Skeletal muscle tissue (tissue), 4 donors: ENCODE measurements around the gene HBQ1. TPM values are rescaled to one million over a fixed set of nuclear protein-coding genes. Genes with fewer than 3 reads are reported as not detected.
"Not testable (repeated sequence)": the region's sequence is repeated elsewhere in the genome, so short reads cannot be mapped to it uniquely, and the experiment has no call there.

Source experiments
- H3K27ac ChIP-seq: one replicate; pipeline ENCODE4 v1.7.0; 2013; ENCODE audit warnings: mild to moderate bottlenecking, low read depth, low read length, inconsistent platforms
- H3K27me3 ChIP-seq, 3 donors: one replicate each; pipeline ENCODE4 v1.7.0; 2013; ENCODE audit warnings: low read length in 3 of 3; ENCODE audit not compliant: control insufficient read depth in 3 of 3, insufficient read depth in 3 of 3
- H3K36me3 ChIP-seq, 3 donors: one replicate each; pipeline ENCODE4 v1.7.0; 2013; ENCODE audit warnings: low read length in 3 of 3; ENCODE audit not compliant: control insufficient read depth in 3 of 3, insufficient read depth in 3 of 3
- H3K4me1 ChIP-seq, 3 donors: one replicate each; pipeline ENCODE4 v1.7.0; 2013; ENCODE audit warnings: low read length in 3 of 3, mild to moderate bottlenecking in 3 of 3; ENCODE audit not compliant: control insufficient read depth in 3 of 3, insufficient read depth in 3 of 3
- H3K4me3 ChIP-seq, 3 donors: one replicate each; pipeline ENCODE4 v1.7.0; 2013; ENCODE audit warnings: low read length in 3 of 3
- H3K9ac ChIP-seq, 3 donors: one replicate each; pipeline ENCODE4 v1.7.0; 2013; ENCODE audit warnings: low read length in 3 of 3, mild to moderate bottlenecking in 3 of 3, moderate library complexity in 2 of 3, low read depth in 1 of 3
- H3K9me3 ChIP-seq, 3 donors: one replicate each; pipeline ENCODE4 v1.7.0; 2013; ENCODE audit warnings: low read length in 3 of 3; ENCODE audit not compliant: control insufficient read depth in 3 of 3
- total RNA-seq: library from RNA; depleted of rRNA; stranded (reverse); fragments of >200 nt; gene quantifications from one replicate; pipeline ENCODE4 v1.2.3, GENCODE V29; 2014
- donor health status: Osteomylitis.

The HBQ1 gene
- total RNA-seq, 1 donor from 2014 or later, result 14.1 TPM

GRCh38 chr16:166375-167121 lies 13.7 kb upstream of the HBQ1 start:
- Histone ChIP-seq H3K27me3 (peaks cover 51 to 60% (median 59%) of the 10 kb centered on the region in 3 donors), H3K9ac (no peak overlapping the region), H3K4me3 (no peak overlapping the region), H3K9me3 (no peaks in the 10 kb centered on the region), H3K27ac (no peak overlapping the region), H3K4me1 (peaks cover 16 to 23% (median 21%) of the 10 kb centered on the region in 3 donors), H3K36me3 (no peaks in the 10 kb centered on the region)

GRCh38 chr16:167122-167690 lies 13.1 kb upstream of the HBQ1 start:
- no peaks in the 10 kb centered on the region for H3K36me3 ChIP-seq
- no peak overlapping the region for H3K4me3 ChIP-seq
- H3K9ac ChIP-seq, result no peak overlapping the region
- H3K4me1 ChIP-seq, result peaks cover 16 to 23% (median 21%) of the 10 kb centered on the region in 3 donors
- no peaks in the 10 kb centered on the region for H3K9me3 ChIP-seq
- H3K27me3 ChIP-seq, result peaks cover 55 to 63% (median 61%) of the 10 kb centered on the region in 3 donors
- no peak overlapping the region for H3K27ac ChIP-seq

- H3K27ac ChIP-seq, result no peak overlapping the region
- H3K9ac ChIP-seq, result no peak overlapping the region
- H3K9me3 ChIP-seq, result no peaks in the 10 kb centered on the region
- peaks cover 16 to 23% (median 21%) of the 10 kb centered on the region in 3 donors for H3K4me1 ChIP-seq
- H3K4me3 ChIP-seq, result no peak overlapping the region
- H3K36me3 ChIP-seq, result no peaks in the 10 kb centered on the region
- peaks cover 55 to 66% (median 61%) of the 10 kb centered on the region in 3 donors for H3K27me3 ChIP-seq
Observed at GRCh38 chr16:168424-168823, 11.8 kb upstream of the HBQ1 start.

- Histone ChIP-seq H3K36me3 (no peaks in the 10 kb centered on the region), H3K27ac (no peak overlapping the region), H3K27me3 (peaks cover 55 to 68% (median 61%) of the 10 kb centered on the region in 3 donors), H3K4me3 (no peak overlapping the region), H3K4me1 (peaks cover 16 to 23% (median 21%) of the 10 kb centered on the region in 3 donors), H3K9ac (no peak overlapping the region), H3K9me3 (no peaks in the 10 kb centered on the region)
Observed at GRCh38 chr16:169014-169413, 11.2 kb upstream of the HBQ1 start.

- H3K4me3 ChIP-seq, H3K36me3 ChIP-seq, H3K9me3 ChIP-seq, H3K27ac ChIP-seq, H3K9ac ChIP-seq: not testable (repeated sequence)
- peaks cover 61 to 74% (median 61%) of the 10 kb centered on the region in 3 donors for H3K27me3 ChIP-seq
- peaks cover 14 to 21% (median 20%) of the 10 kb centered on the region in 3 donors for H3K4me1 ChIP-seq
Observed at GRCh38 chr16:170088-170507, 10.2 kb upstream of the HBQ1 start.

GRCh38 chr16:170788-171187 lies 9.5 kb upstream of the HBQ1 start:
- no peaks in the 10 kb centered on the region for H3K9me3 ChIP-seq
- no peak overlapping the region for H3K4me3 ChIP-seq
- H3K9ac ChIP-seq, result no peak overlapping the region
- peaks cover 9 to 14% (median 14%) of the 10 kb centered on the region in 3 donors for H3K4me1 ChIP-seq
- no peaks in the 10 kb centered on the region for H3K36me3 ChIP-seq
- H3K27ac ChIP-seq, result no peak overlapping the region
- peaks cover 59 to 74% (median 60%) of the 10 kb centered on the region in 3 donors for H3K27me3 ChIP-seq

- H3K4me3 ChIP-seq, H3K36me3 ChIP-seq, H3K4me1 ChIP-seq, H3K27ac ChIP-seq, H3K9me3 ChIP-seq, H3K9ac ChIP-seq: not testable (repeated sequence)
- H3K27me3 ChIP-seq, result peaks cover 45 to 62% (median 49%) of the 10 kb centered on the region in 3 donors
Observed at GRCh38 chr16:172374-172941, 7.8 kb upstream of the HBQ1 start, which contains the start of gene HBA2. TSS of gene HBA2 (plus strand) at chr16:172876. CDS start at chr16:172913, 37 bp downstream.

- not testable (repeated sequence) for H3K4me3 ChIP-seq, H3K27ac ChIP-seq, H3K36me3 ChIP-seq, H3K9ac ChIP-seq, H3K4me1 ChIP-seq, H3K9me3 ChIP-seq
- peaks cover 45 to 62% (median 49%) of the 10 kb centered on the region in 3 donors for H3K27me3 ChIP-seq
Observed at GRCh38 chr16:173211-173854, 6.9 kb upstream of the HBQ1 start.

- H3K4me1 ChIP-seq, H3K36me3 ChIP-seq, H3K4me3 ChIP-seq, H3K27ac ChIP-seq, H3K9ac ChIP-seq, H3K9me3 ChIP-seq: not testable (repeated sequence)
- H3K27me3 ChIP-seq, result peaks cover 44 to 60% (median 47%) of the 10 kb centered on the region in 3 donors
Observed at GRCh38 chr16:173928-174769, 6.1 kb upstream of the HBQ1 start.
